K562 (cell line): Measurements from ENCODE around the gene ZNF385D. TPM values are rescaled to one million over a fixed set of nuclear protein-coding genes. Genes with fewer than 3 reads are reported as not detected.

Source experiments
- CAMTA2 ChIP-seq: fragments of 250-450 bp; sonication (Bioruptor Pico); conservative IDR thresholded peaks from 2 replicates; pipeline ENCODE4 v1.5.1; 2022
- FOSL1 ChIP-seq: fragments of 200-800 bp; sonication (Bioruptor generic); conservative IDR thresholded peaks from 2 replicates; pipeline ENCODE4 v1.6.1; 2016; ENCODE audit warnings: missing genetic modification characterization, missing compliant biosample characterization
- FOXP4 ChIP-seq: sonication (generic); formaldehyde crosslinking; IDR thresholded peaks from 2 replicates; pipeline ENCODE4 v1.8.0; 2022; ENCODE audit warnings: mild to moderate bottlenecking, missing genetic modification reagents, borderline replicate concordance
- FUS ChIP-seq: fragments of 200-400 bp; formaldehyde crosslinking; optimal IDR thresholded peaks from 2 replicates; pipeline ENCODE3; 2017; ENCODE audit warnings: low read depth, low read length
- GABPB1 ChIP-seq: sonication (generic); formaldehyde crosslinking; IDR thresholded peaks from 2 replicates; pipeline ENCODE4 v1.8.0; 2022; ENCODE audit warnings: mild to moderate bottlenecking, missing genetic modification reagents
- GATA2 ChIP-seq: sonication (generic); formaldehyde crosslinking; IDR thresholded peaks from 2 replicates; pipeline ENCODE4 v1.4.0; 2020; ENCODE audit warnings: mild to moderate bottlenecking, missing genetic modification reagents
- HLTF ChIP-seq: fragments of 450-650 bp; IDR thresholded peaks from 2 replicates; pipeline ENCODE4 v1.6.1; 2016
- PHF21A ChIP-seq: fragments of 450-650 bp; IDR thresholded peaks from 2 replicates; pipeline ENCODE4 v1.6.1; 2017; ENCODE audit warnings: low read depth, borderline replicate concordance
- RBM14 ChIP-seq: fragments of 200-400 bp; formaldehyde crosslinking; IDR thresholded peaks from 2 replicates; pipeline ENCODE4 v1.6.1; 2018; ENCODE audit warnings: low read depth, mild to moderate bottlenecking, low read length, moderate library complexity, borderline replicate concordance; ENCODE audit not compliant: insufficient read depth
- SRSF9 ChIP-seq: fragments of 200-400 bp; formaldehyde crosslinking; IDR thresholded peaks from 2 replicates; pipeline ENCODE4 v1.6.1; 2017; ENCODE audit warnings: low read depth, low read length, borderline replicate concordance
- ZNF184 ChIP-seq: sonication (generic); formaldehyde crosslinking; IDR thresholded peaks from 2 replicates; pipeline ENCODE4 v1.5.0; 2020; ENCODE audit warnings: missing genetic modification reagents
- polyA plus RNA-seq, 8 experiments: library from polyadenylated mRNA; depleted of rRNA in 4 of 8; stranded (reverse) in 5 of 8; unstranded in 3 of 8; fragments of >200 nt; fragmentation: Nextera tagmentation in 2 of 8; fragmentation: Illumina TruSeq in 1 of 8; extraction: Ambion mirVana in 2 of 8; extraction: Trizol in 1 of 8; gene quantifications; 2 replicates each; pipeline versions ENCODE4 v1.2.1 to v1.2.3, GENCODE V29; 2011 to 2014; ENCODE audit warnings: inconsistent platforms in 1 of 8, missing spikeins in 1 of 8
- total RNA-seq, 7 experiments: library from RNA; depleted of rRNA in 6 of 7; stranded (reverse); fragments of >200 nt in 6 of 7; fragmentation: Illumina TruSeq in 2 of 7; extraction: Trizol in 2 of 7; gene quantifications; 2 replicates each; pipeline versions ENCODE4 v1.2.1 to v1.2.3, GENCODE V29; 2011 to 2021; ENCODE audit warnings: low replicate concordance in 1 of 7
- TF ChIP-seq, protein P1 (sequence below): fragments of 200-600 bp; sonication (generic); IDR thresholded peaks from one replicate; pipeline ENCODE4 v1.6.1; 2012; ENCODE audit warnings: mild to moderate bottlenecking, low read depth, low read length, inconsistent platforms
- TF ChIP-seq, protein P2 (sequence below): fragments of 250-450 bp; sonication (Bioruptor Pico); IDR thresholded peaks from 2 replicates; pipeline ENCODE4 v1.6.1; 2021; ENCODE audit warnings: mild to moderate bottlenecking
- TF ChIP-seq, protein P3 (sequence below): sonication (generic); formaldehyde crosslinking; IDR thresholded peaks from 2 replicates; pipeline ENCODE4 v1.8.1; 2022; ENCODE audit warnings: missing genetic modification reagents

ZNF385D gene
- total and polyA plus RNA-seq, 9 of the 15 experiments (the other 6 are each of a cell fraction or from before 2014, with no cell fraction given): 0.14 to 1.7 (median 0.51) TPM

DNA sequence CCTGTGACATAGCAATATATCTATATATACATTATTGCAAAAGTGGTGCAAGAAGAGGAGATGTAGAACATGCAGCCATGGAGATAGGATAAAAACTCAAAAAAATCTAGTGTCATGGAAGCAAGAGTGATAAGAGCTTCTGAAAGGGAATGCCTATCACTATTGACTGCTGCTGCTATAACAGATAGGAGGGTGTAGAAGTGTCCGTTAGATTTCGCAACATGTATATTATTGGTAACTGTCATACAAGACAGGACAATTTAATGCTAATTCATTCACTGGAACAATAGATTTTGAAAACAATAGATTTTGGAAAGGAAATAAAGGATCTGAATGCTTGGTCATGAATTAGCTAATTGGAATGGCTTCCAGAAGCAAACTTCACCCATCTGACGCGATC, 224.5 kb downstream of the ZNF385D start (continued):
- TF ChIP-seq, protein P1, sequence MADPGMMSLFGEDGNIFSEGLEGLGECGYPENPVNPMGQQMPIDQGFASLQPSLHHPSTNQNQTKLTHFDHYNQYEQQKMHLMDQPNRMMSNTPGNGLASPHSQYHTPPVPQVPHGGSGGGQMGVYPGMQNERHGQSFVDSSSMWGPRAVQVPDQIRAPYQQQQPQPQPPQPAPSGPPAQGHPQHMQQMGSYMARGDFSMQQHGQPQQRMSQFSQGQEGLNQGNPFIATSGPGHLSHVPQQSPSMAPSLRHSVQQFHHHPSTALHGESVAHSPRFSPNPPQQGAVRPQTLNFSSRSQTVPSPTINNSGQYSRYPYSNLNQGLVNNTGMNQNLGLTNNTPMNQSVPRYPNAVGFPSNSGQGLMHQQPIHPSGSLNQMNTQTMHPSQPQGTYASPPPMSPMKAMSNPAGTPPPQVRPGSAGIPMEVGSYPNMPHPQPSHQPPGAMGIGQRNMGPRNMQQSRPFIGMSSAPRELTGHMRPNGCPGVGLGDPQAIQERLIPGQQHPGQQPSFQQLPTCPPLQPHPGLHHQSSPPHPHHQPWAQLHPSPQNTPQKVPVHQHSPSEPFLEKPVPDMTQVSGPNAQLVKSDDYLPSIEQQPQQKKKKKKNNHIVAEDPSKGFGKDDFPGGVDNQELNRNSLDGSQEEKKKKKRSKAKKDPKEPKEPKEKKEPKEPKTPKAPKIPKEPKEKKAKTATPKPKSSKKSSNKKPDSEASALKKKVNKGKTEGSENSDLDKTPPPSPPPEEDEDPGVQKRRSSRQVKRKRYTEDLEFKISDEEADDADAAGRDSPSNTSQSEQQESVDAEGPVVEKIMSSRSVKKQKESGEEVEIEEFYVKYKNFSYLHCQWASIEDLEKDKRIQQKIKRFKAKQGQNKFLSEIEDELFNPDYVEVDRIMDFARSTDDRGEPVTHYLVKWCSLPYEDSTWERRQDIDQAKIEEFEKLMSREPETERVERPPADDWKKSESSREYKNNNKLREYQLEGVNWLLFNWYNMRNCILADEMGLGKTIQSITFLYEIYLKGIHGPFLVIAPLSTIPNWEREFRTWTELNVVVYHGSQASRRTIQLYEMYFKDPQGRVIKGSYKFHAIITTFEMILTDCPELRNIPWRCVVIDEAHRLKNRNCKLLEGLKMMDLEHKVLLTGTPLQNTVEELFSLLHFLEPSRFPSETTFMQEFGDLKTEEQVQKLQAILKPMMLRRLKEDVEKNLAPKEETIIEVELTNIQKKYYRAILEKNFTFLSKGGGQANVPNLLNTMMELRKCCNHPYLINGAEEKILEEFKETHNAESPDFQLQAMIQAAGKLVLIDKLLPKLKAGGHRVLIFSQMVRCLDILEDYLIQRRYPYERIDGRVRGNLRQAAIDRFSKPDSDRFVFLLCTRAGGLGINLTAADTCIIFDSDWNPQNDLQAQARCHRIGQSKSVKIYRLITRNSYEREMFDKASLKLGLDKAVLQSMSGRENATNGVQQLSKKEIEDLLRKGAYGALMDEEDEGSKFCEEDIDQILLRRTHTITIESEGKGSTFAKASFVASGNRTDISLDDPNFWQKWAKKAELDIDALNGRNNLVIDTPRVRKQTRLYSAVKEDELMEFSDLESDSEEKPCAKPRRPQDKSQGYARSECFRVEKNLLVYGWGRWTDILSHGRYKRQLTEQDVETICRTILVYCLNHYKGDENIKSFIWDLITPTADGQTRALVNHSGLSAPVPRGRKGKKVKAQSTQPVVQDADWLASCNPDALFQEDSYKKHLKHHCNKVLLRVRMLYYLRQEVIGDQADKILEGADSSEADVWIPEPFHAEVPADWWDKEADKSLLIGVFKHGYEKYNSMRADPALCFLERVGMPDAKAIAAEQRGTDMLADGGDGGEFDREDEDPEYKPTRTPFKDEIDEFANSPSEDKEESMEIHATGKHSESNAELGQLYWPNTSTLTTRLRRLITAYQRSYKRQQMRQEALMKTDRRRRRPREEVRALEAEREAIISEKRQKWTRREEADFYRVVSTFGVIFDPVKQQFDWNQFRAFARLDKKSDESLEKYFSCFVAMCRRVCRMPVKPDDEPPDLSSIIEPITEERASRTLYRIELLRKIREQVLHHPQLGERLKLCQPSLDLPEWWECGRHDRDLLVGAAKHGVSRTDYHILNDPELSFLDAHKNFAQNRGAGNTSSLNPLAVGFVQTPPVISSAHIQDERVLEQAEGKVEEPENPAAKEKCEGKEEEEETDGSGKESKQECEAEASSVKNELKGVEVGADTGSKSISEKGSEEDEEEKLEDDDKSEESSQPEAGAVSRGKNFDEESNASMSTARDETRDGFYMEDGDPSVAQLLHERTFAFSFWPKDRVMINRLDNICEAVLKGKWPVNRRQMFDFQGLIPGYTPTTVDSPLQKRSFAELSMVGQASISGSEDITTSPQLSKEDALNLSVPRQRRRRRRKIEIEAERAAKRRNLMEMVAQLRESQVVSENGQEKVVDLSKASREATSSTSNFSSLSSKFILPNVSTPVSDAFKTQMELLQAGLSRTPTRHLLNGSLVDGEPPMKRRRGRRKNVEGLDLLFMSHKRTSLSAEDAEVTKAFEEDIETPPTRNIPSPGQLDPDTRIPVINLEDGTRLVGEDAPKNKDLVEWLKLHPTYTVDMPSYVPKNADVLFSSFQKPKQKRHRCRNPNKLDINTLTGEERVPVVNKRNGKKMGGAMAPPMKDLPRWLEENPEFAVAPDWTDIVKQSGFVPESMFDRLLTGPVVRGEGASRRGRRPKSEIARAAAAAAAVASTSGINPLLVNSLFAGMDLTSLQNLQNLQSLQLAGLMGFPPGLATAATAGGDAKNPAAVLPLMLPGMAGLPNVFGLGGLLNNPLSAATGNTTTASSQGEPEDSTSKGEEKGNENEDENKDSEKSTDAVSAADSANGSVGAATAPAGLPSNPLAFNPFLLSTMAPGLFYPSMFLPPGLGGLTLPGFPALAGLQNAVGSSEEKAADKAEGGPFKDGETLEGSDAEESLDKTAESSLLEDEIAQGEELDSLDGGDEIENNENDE: no peak
- TF ChIP-seq FOSL1 (tag) (no peak), GATA2 (CRISPR knock-in tag) (no peak), FOXP4 (CRISPR knock-in tag) (no peak), FUS (no peak), RBM14 (no peak), SRSF9 (no peak), CAMTA2 (CRISPR knock-in tag) (no peak), PHF21A (no peak), GABPB1 (CRISPR knock-in tag) (no peak), HLTF (no peak), ZNF184 (CRISPR knock-in tag) (no peak)
- TF ChIP-seq, protein P2, sequence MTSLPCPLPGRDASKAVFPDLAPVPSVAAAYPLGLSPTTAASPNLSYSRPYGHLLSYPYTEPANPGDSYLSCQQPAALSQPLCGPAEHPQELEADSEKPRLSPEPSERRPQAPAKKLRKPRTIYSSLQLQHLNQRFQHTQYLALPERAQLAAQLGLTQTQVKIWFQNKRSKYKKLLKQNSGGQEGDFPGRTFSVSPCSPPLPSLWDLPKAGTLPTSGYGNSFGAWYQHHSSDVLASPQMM (CRISPR knock-in tag): no peak
- TF ChIP-seq, protein P3, sequence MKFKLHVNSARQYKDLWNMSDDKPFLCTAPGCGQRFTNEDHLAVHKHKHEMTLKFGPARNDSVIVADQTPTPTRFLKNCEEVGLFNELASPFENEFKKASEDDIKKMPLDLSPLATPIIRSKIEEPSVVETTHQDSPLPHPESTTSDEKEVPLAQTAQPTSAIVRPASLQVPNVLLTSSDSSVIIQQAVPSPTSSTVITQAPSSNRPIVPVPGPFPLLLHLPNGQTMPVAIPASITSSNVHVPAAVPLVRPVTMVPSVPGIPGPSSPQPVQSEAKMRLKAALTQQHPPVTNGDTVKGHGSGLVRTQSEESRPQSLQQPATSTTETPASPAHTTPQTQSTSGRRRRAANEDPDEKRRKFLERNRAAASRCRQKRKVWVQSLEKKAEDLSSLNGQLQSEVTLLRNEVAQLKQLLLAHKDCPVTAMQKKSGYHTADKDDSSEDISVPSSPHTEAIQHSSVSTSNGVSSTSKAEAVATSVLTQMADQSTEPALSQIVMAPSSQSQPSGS (CRISPR knock-in tag): no peak
